ENCODE data around the gene ZFP28.

GRCh38 chr19:56538761-56539263 is at the start of gene ZFP28:
- TF ChIP-seq CTCF (tag by site-specific recombination; IDR thresholded peaks at IDR 0.05) (no peak), ZNF23 (tag by site-specific recombination; IDR thresholded peaks at IDR 0.05; ENCODE audit: borderline replicate concordance) (no peak), PRDM10 (tag by site-specific recombination; IDR thresholded peaks at IDR 0.05) (peak; percentile 87), ZBTB1 (tag by site-specific recombination; IDR thresholded peaks at IDR 0.05) (no peak), ZNF138 (tag by site-specific recombination; IDR thresholded peaks at IDR 0.05; ENCODE audit: borderline replicate concordance) (no peak), ZNF624 (tag by site-specific recombination; IDR thresholded peaks at IDR 0.05) (no peak), ZNF707 (tag by site-specific recombination; IDR thresholded peaks at IDR 0.05) (no peak), ZNF488 (tag by site-specific recombination; IDR thresholded peaks at IDR 0.05) (no peak)

Data from HEK293 (cell line).